ENCODE data around the gene GOLGA3. TPM values are rescaled to one million over a fixed set of nuclear protein-coding genes. Genes with fewer than 3 reads are reported as not detected.
A peak's percentile ranks its signal among the peaks of the same experiment; 100 is the strongest.

Gene GOLGA3
- total and polyA plus RNA-seq, 9 of the 15 experiments (the other 6 are each of a cell fraction or from before 2014, with no cell fraction given), result 1.9 to 48.1 (median 18.4) TPM

GRCh38 chr12:132788375-132789098, 40.1 kb downstream of the GOLGA3 start:
- H3K9me3 ChIP-seq (replicated peaks; ENCODE audit: control insufficient read depth, insufficient read depth, low read depth, low read length), result no peaks in the 10 kb centered on the region
- no peaks in the 10 kb centered on the region; the same call in 2 of the 3 replicates for H3K79me2 ChIP-seq (ENCODE audit: control insufficient read depth, insufficient read depth, low read length)
- WGBS (ENCODE audit: insufficient coverage, low coverage, missing lambda C conversion rate), result 96% methylated on average over 12 of the region's 29 CpGs
- no TSS peak for BruUV-seq (replicated peaks)
- TF ChIP-seq FOXK2 (conservative IDR thresholded peaks at IDR 0.05 in 1 of 2, IDR thresholded peaks at IDR 0.05 in 1 of 2; ENCODE audit: low read depth in 2 of 2) (no peak), ZNF699 (CRISPR knock-in tag; IDR thresholded peaks at IDR 0.05; ENCODE audit: insufficient replicate concordance) (no peak), JUNB (CRISPR knock-in tag; conservative IDR thresholded peaks at IDR 0.05) (no peak), SIX5 (IDR thresholded peaks at IDR 0.05; ENCODE audit: borderline replicate concordance in 1 of 2, insufficient read depth in 1 of 2, low read depth in 1 of 2, low read length in 2 of 2) (no peak), ZBTB9 (CRISPR knock-in tag; IDR thresholded peaks at IDR 0.05) (no peak)
- TF ChIP-seq, protein P1, sequence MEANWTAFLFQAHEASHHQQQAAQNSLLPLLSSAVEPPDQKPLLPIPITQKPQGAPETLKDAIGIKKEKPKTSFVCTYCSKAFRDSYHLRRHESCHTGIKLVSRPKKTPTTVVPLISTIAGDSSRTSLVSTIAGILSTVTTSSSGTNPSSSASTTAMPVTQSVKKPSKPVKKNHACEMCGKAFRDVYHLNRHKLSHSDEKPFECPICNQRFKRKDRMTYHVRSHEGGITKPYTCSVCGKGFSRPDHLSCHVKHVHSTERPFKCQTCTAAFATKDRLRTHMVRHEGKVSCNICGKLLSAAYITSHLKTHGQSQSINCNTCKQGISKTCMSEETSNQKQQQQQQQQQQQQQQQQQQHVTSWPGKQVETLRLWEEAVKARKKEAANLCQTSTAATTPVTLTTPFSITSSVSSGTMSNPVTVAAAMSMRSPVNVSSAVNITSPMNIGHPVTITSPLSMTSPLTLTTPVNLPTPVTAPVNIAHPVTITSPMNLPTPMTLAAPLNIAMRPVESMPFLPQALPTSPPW (CRISPR knock-in tag; IDR thresholded peaks at IDR 0.05), result no peak
- H3K9me1 ChIP-seq (ENCODE audit: control insufficient read depth, insufficient read depth, low read length), result no peaks in the 10 kb centered on the region
- H3K27ac ChIP-seq (ENCODE audit: extremely low read depth, low read depth, low read length), result no peak overlapping the region
- H3K4me1 ChIP-seq (replicated peaks in 1 of 2; ENCODE audit: control insufficient read depth in 2 of 2, insufficient read depth in 2 of 2, low read length in 2 of 2), result peaks cover 0 to 7% of the 10 kb centered on the region in 2 experiments; a peak in 1 of 5 replicates
- ChIA-PET CTCF (ENCODE audit: low intra/inter-chr PET ratio) (no interaction called here), POLR2A (interaction anchor here (0.6 to 1.0 kb wide), 2 partner anchors 10 to 33 kb away, joined by 3 to 4 read pairs; no protein-coding TSS in a partner anchor)
- H4K20me1 ChIP-seq (replicated peaks; ENCODE audit: control insufficient read depth, insufficient read depth, low read length), result no peaks in the 10 kb centered on the region
- no peaks in the 10 kb centered on the region for H3K27me3 ChIP-seq (ENCODE audit: control insufficient read depth in 2 of 2, insufficient read depth in 2 of 2, low read length in 2 of 2)
- H3K36me3 ChIP-seq (ENCODE audit: control insufficient read depth, insufficient read depth, low read length), result peaks cover 63% of the 10 kb centered on the region; the same call in 2 of the 3 replicates
- no peak overlapping the region for H3K4me3 ChIP-seq
- ATAC-seq (peak; percentile 99), DNase-seq (ENCODE audit: extremely low read depth in 1 of 4, low spot score in 3 of 4) (peak; percentile 19 to 82 (median 80)), FAIRE-seq (peak; percentile 48)
- intact Hi-C loops (cut with micrococcal nuclease) (no loop called here), in situ Hi-C loops (cut with MboI) (no loop called here)
- no peak overlapping the region for H2AFZ ChIP-seq (ENCODE audit: low read depth, low read length)
- H3K4me2 ChIP-seq (ENCODE audit: insufficient read depth, low read length), result no peak overlapping the region
- no peak overlapping the region for H3K9ac ChIP-seq (ENCODE audit: insufficient read depth in 1 of 2, low read depth in 2 of 2, low read length in 2 of 2)
